Measurements from ENCODE around the gene RBMS3.

Gene RBMS3

DNA sequence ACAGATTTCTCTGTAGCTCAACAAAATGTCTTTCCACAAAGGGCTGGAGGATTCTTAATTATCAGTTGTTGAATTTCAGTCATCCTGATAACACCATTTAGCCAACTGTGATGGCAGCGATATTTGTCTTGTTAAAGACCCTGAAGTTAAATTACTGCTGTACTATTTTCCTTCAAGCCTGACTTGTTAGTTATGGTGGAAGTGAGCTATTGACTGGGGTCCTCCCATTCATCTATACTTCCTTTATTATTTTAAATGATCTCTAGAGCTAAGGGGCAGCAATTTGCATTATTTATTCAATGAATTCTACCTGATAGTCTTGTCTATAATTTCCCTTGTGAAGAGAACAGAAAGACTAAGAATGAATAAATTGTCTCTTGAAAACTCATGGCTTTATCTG is 64.1 kb downstream of the RBMS3 start:
- no peak overlapping the region for H3K4ac ChIP-seq (ENCODE audit: low read depth, low read length)
- H2AK5ac ChIP-seq (ENCODE audit: low read length): no peak overlapping the region
- no peak overlapping the region for H3K18ac ChIP-seq (ENCODE audit: low read length)
- no peak overlapping the region for H2BK5ac ChIP-seq (ENCODE audit: low read depth, low read length, poor library complexity)
- no peak overlapping the region for H3K9ac ChIP-seq (ENCODE audit: low read length)
- H3K27ac ChIP-seq (ENCODE audit: low read depth, low read length): no peak overlapping the region
- no peak overlapping the region for H3K23ac ChIP-seq (ENCODE audit: low read length)
- H3K79me1 ChIP-seq (ENCODE audit: low read length): peaks cover 4% of the 10 kb centered on the region
- no peaks in the 10 kb centered on the region for H3K79me2 ChIP-seq (ENCODE audit: control insufficient read depth, insufficient read depth, low read length, poor library complexity)
- H3K4me2 ChIP-seq (ENCODE audit: low read length): no peak overlapping the region
- H2AFZ ChIP-seq (ENCODE audit: insufficient read depth, low read length, poor library complexity): no peak overlapping the region
- no peaks in the 10 kb centered on the region for H3K27me3 ChIP-seq (ENCODE audit: insufficient read depth, low read length)
- no peak overlapping the region for H3K4me3 ChIP-seq (ENCODE audit: low read depth, low read length)
- H2BK12ac ChIP-seq (ENCODE audit: low read length): no peak overlapping the region
- H4K12ac ChIP-seq (ENCODE audit: low read depth, low read length): no peak overlapping the region
- no peak overlapping the region for H4K91ac ChIP-seq (ENCODE audit: low read depth, low read length)
- H3K36me3 ChIP-seq (ENCODE audit: control insufficient read depth in 1 of 2, insufficient read depth in 2 of 2, low read length in 2 of 2): no peaks in the 10 kb centered on the region
- H2BK120ac ChIP-seq (ENCODE audit: insufficient read depth, low read length, poor library complexity): no peak overlapping the region
- no CpG with 5 or more reads among the region's 1 CpG for WGBS (ENCODE audit: extremely low coverage, insufficient coverage, insufficient read length)
- DNase-seq: no peak
- no peak overlapping the region for H4K8ac ChIP-seq (ENCODE audit: low read depth, low read length)
- H3K4me1 ChIP-seq (ENCODE audit: control insufficient read depth in 1 of 2, insufficient read depth in 2 of 2, low read length in 2 of 2): peaks cover 0 to 2% of the 10 kb centered on the region in 2 experiments
- no peak overlapping the region for H3K14ac ChIP-seq (ENCODE audit: low read length)
- H3K9me3 ChIP-seq (ENCODE audit: insufficient read depth, low read depth, low read length): no peaks in the 10 kb centered on the region

DNA sequence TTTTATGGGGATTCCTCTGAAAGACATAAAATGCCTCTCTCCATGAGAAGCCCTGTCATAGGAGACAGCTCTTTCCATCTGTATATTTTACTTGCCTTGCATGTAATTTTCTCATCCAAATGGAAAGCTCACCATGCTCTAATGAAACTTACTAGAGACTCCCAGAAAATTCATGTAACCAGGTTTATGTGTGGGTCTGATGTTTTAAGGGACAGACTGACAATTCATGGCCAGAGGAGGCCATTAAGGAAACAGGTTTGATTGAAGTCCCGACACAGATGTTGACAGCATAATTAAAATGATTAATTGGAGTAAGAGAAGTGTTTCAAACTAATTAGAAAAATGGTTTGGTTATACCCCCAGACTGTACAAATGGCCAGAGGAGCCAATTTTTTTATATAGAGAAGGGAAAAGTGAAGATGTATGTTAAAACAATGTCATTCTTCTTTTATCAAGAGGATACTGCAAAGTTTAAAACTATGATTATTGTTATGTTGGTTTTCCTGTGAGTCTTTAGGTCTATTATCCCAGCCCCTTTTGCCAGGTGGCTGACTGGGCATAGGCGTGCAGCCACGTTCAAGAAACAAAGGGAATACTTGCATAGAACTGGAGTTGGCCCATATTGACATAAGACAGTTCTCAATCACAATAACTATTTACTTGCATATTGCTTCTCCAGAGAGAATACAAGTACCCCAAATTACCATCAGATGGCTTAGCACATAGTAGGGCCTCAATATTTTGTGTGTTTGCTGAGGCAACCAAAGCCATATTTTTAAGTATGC is 64.8 kb downstream of the RBMS3 start:
- Histone ChIP-seq H3K9ac (ENCODE audit: low read length) (no peak overlapping the region), H4K12ac (ENCODE audit: low read depth, low read length) (no peak overlapping the region), H3K9me3 (ENCODE audit: insufficient read depth, low read depth, low read length) (no peaks in the 10 kb centered on the region), H3K4me3 (ENCODE audit: low read depth, low read length) (no peak overlapping the region), H3K18ac (ENCODE audit: low read length) (no peak overlapping the region), H2AK5ac (ENCODE audit: low read length) (no peak overlapping the region), H3K79me2 (ENCODE audit: control insufficient read depth, insufficient read depth, low read length, poor library complexity) (no peaks in the 10 kb centered on the region), H3K4me1 (ENCODE audit: control insufficient read depth in 1 of 2, insufficient read depth in 2 of 2, low read length in 2 of 2) (peaks cover 0 to 2% of the 10 kb centered on the region in 2 experiments), H3K27ac (ENCODE audit: low read depth, low read length) (no peak overlapping the region), H4K8ac (ENCODE audit: low read depth, low read length) (no peak overlapping the region), H3K14ac (ENCODE audit: low read length) (no peak overlapping the region), H3K4me2 (ENCODE audit: low read length) (no peak overlapping the region), H3K79me1 (ENCODE audit: low read length) (peaks cover 4% of the 10 kb centered on the region), H4K91ac (ENCODE audit: low read depth, low read length) (no peak overlapping the region), H2BK12ac (ENCODE audit: low read length) (no peak overlapping the region), H2BK120ac (ENCODE audit: insufficient read depth, low read length, poor library complexity) (no peak overlapping the region), H3K27me3 (ENCODE audit: insufficient read depth, low read length) (no peaks in the 10 kb centered on the region), H2AFZ (ENCODE audit: insufficient read depth, low read length, poor library complexity) (no peak overlapping the region), H3K23ac (ENCODE audit: low read length) (no peak overlapping the region), H2BK5ac (ENCODE audit: low read depth, low read length, poor library complexity) (no peak overlapping the region), H3K4ac (ENCODE audit: low read depth, low read length) (no peak overlapping the region), H3K36me3 (ENCODE audit: control insufficient read depth in 1 of 2, insufficient read depth in 2 of 2, low read length in 2 of 2) (no peaks in the 10 kb centered on the region)
- DNase-seq: no peak
- no CpG with 5 or more reads among the region's 3 CpGs for WGBS (ENCODE audit: extremely low coverage, insufficient coverage, insufficient read length)

DNA sequence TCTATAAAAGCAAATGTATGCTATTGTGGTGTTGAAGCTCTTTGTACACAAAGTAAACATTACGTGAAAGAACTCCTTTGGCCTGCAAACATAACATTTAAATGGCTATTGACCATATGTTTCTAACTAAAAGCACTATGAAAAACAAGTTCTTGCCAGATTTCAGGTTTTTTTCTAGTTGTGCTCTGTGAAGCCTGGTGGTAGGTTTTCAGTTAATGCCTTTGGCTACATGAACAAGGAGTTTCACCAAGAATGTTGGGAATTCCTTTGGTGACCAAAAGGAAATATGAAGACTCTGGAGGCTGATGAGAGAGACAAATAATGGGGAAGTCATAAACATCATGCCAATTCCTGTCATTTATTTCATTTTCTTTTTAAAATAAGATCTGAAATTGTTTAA is 66.0 kb downstream of the RBMS3 start:
- Histone ChIP-seq H3K18ac (ENCODE audit: low read length) (no peak overlapping the region), H3K14ac (ENCODE audit: low read length) (no peak overlapping the region), H2BK5ac (ENCODE audit: low read depth, low read length, poor library complexity) (no peak overlapping the region), H4K91ac (ENCODE audit: low read depth, low read length) (no peak overlapping the region), H2BK120ac (ENCODE audit: insufficient read depth, low read length, poor library complexity) (no peak overlapping the region), H4K8ac (ENCODE audit: low read depth, low read length) (no peak overlapping the region), H3K27me3 (ENCODE audit: insufficient read depth, low read length) (no peaks in the 10 kb centered on the region), H3K4me1 (ENCODE audit: control insufficient read depth in 1 of 2, insufficient read depth in 2 of 2, low read length in 2 of 2) (peaks cover 0 to 2% of the 10 kb centered on the region in 2 experiments), H3K23ac (ENCODE audit: low read length) (no peak overlapping the region), H2AK5ac (ENCODE audit: low read length) (no peak overlapping the region), H3K9me3 (ENCODE audit: insufficient read depth, low read depth, low read length) (no peaks in the 10 kb centered on the region), H2AFZ (ENCODE audit: insufficient read depth, low read length, poor library complexity) (no peak overlapping the region), H3K4ac (ENCODE audit: low read depth, low read length) (no peak overlapping the region), H3K4me2 (ENCODE audit: low read length) (no peak overlapping the region), H4K12ac (ENCODE audit: low read depth, low read length) (no peak overlapping the region), H3K79me2 (ENCODE audit: control insufficient read depth, insufficient read depth, low read length, poor library complexity) (no peaks in the 10 kb centered on the region), H3K9ac (ENCODE audit: low read length) (no peak overlapping the region), H3K27ac (ENCODE audit: low read depth, low read length) (no peak overlapping the region), H3K36me3 (ENCODE audit: control insufficient read depth in 1 of 2, insufficient read depth in 2 of 2, low read length in 2 of 2) (no peaks in the 10 kb centered on the region), H2BK12ac (ENCODE audit: low read length) (no peak overlapping the region), H3K4me3 (ENCODE audit: low read depth, low read length) (no peak overlapping the region), H3K79me1 (ENCODE audit: low read length) (peaks cover 4% of the 10 kb centered on the region)
- WGBS (ENCODE audit: extremely low coverage, insufficient coverage, insufficient read length): no CpG with 5 or more reads among the region's 1 CpG
- DNase-seq: peak in 1 of 2 donors; percentile 33

DNA sequence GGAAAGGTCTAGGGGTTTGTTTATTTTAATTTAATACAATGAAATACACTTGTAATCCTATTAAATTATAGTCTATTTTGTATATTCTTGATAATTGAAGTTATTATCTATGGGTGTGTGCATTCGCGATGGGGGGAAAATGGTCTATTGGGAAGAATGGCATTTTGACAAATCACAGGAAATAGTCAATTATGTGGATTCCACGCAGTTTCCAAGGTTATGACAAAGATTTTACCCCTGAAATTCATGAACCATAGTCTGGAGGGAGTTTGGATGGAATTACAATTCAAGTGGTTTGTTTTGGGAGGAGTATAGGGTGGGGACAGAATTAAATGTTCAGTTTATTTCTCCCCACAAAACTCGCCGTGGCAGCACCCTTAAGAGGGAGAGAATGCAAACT is 66.5 kb downstream of the RBMS3 start:
- H2BK120ac ChIP-seq (ENCODE audit: insufficient read depth, low read length, poor library complexity): no peak overlapping the region
- H3K79me2 ChIP-seq (ENCODE audit: control insufficient read depth, insufficient read depth, low read length, poor library complexity): no peaks in the 10 kb centered on the region
- H3K27ac ChIP-seq (ENCODE audit: low read depth, low read length): no peak overlapping the region
- H2AFZ ChIP-seq (ENCODE audit: insufficient read depth, low read length, poor library complexity): no peak overlapping the region
- no peak overlapping the region for H3K4me2 ChIP-seq (ENCODE audit: low read length)
- no peak overlapping the region for H2AK5ac ChIP-seq (ENCODE audit: low read length)
- no peaks in the 10 kb centered on the region for H3K9me3 ChIP-seq (ENCODE audit: insufficient read depth, low read depth, low read length)
- H3K27me3 ChIP-seq (ENCODE audit: insufficient read depth, low read length): no peaks in the 10 kb centered on the region
- H3K4ac ChIP-seq (ENCODE audit: low read depth, low read length): no peak overlapping the region
- H3K9ac ChIP-seq (ENCODE audit: low read length): no peak overlapping the region
- H3K23ac ChIP-seq (ENCODE audit: low read length): no peak overlapping the region
- H3K36me3 ChIP-seq (ENCODE audit: control insufficient read depth in 1 of 2, insufficient read depth in 2 of 2, low read length in 2 of 2): no peaks in the 10 kb centered on the region
- peaks cover 4% of the 10 kb centered on the region for H3K79me1 ChIP-seq (ENCODE audit: low read length)
- no peak overlapping the region for H2BK12ac ChIP-seq (ENCODE audit: low read length)
- H3K14ac ChIP-seq (ENCODE audit: low read length): no peak overlapping the region
- no CpG with 5 or more reads among the region's 5 CpGs for WGBS (ENCODE audit: extremely low coverage, insufficient coverage, insufficient read length)
- no peak overlapping the region for H2BK5ac ChIP-seq (ENCODE audit: low read depth, low read length, poor library complexity)
- no peak overlapping the region for H4K8ac ChIP-seq (ENCODE audit: low read depth, low read length)
- H3K18ac ChIP-seq (ENCODE audit: low read length): no peak overlapping the region
- DNase-seq: no peak
- H4K91ac ChIP-seq (ENCODE audit: low read depth, low read length): no peak overlapping the region
- H4K12ac ChIP-seq (ENCODE audit: low read depth, low read length): no peak overlapping the region
- no peak overlapping the region for H3K4me3 ChIP-seq (ENCODE audit: low read depth, low read length)
- H3K4me1 ChIP-seq (ENCODE audit: control insufficient read depth in 1 of 2, insufficient read depth in 2 of 2, low read length in 2 of 2): peaks cover 0 to 2% of the 10 kb centered on the region in 2 experiments
